Esophagus (tissue), 2 donors: ENCODE data around the gene C2CD2L. TPM values are rescaled to one million over a fixed set of nuclear protein-coding genes. Genes with fewer than 3 reads are reported as not detected.
A peak's percentile ranks its signal among the peaks of the same experiment; 100 is the strongest.
"Not testable (repeated sequence)": the region's sequence is repeated elsewhere in the genome, so short reads cannot be mapped to it uniquely, and the experiment has no call there.

Experiments used
- H3K27ac ChIP-seq, 2 donors: one replicate each; pipeline ENCODE4 v1.5.1; 2013; ENCODE audit warnings: low read depth in 2 of 2, mild to moderate bottlenecking in 2 of 2, inconsistent platforms in 1 of 2, low read length in 1 of 2, moderate library complexity in 1 of 2
- H3K27me3 ChIP-seq, 2 donors: one replicate each; pipeline ENCODE4 v1.6.1; 2013; ENCODE audit warnings: low read length in 2 of 2, control low read depth in 1 of 2, mild to moderate bottlenecking in 1 of 2; ENCODE audit not compliant: insufficient read depth in 2 of 2, control insufficient read depth in 1 of 2
- H3K36me3 ChIP-seq, 2 donors: one replicate each; pipeline ENCODE4 v1.6.1; 2013; ENCODE audit warnings: low read length in 1 of 2; ENCODE audit not compliant: control insufficient read depth in 2 of 2, insufficient read depth in 2 of 2
- H3K4me1 ChIP-seq, 2 donors: one replicate each; pipeline ENCODE4 v1.6.1; 2013; ENCODE audit warnings: low read length in 1 of 2; ENCODE audit not compliant: control insufficient read depth in 2 of 2, insufficient read depth in 2 of 2
- H3K4me3 ChIP-seq, 2 donors: one replicate each; pipeline ENCODE4 v1.5.1; 2013; ENCODE audit warnings: low read length in 2 of 2, mild to moderate bottlenecking in 2 of 2, low read depth in 1 of 2, moderate library complexity in 1 of 2
- H3K9me3 ChIP-seq, 2 donors: one replicate each; pipeline ENCODE4 v1.6.1; 2013; ENCODE audit warnings: mild to moderate bottlenecking in 2 of 2, low read depth in 1 of 2, low read length in 1 of 2, moderate library complexity in 1 of 2; ENCODE audit not compliant: control insufficient read depth in 2 of 2, insufficient read depth in 1 of 2
- WGBS, 2 donors: extraction: QIAGEN DNeasy Blood & Tissue Kit; methylation state at CpG; one replicate each; pipeline ENCODE4 v1.1.7; 2013; 5-methylcytosine and 5-hydroxymethylcytosine counted together
- polyA plus RNA-seq, 2 donors: library from polyadenylated mRNA; stranded (reverse); fragments of 200-250 nt; gene quantifications; one replicate each; pipeline ENCODE4 v1.2.3, GENCODE V29; 2013
- donor health status: healthy with polysubstance abuse.
- donor health status: Bipolar disorder and iron deficiency.

C2CD2L gene
- polyA plus RNA-seq, 2 donors: 8.4 to 13.1 TPM

GRCh38 chr11:119121008-119121810 lies 14.1 kb downstream of the C2CD2L start, which contains the start of gene HINFP:
Gene HINFP, plus strand, starts transcription at chr11:119121580. Its CDS starts 5,365 bp downstream, at chr11:119126945.
- Histone ChIP-seq H3K27me3 (no peaks in the 10 kb centered on the region), H3K9me3 (no peaks in the 10 kb centered on the region), H3K36me3 (peaks cover 0 to 4% of the 10 kb centered on the region in 2 donors), H3K4me3 (peak within 1 kb of the TSS; percentile 83 to 91), H3K4me1 (peaks cover 0 to 2% of the 10 kb centered on the region in 2 donors), H3K27ac (peak within 1 kb of the TSS; percentile 79 to 93)
- WGBS, 2 donors: 0 to 1% methylated on average over 54 of the region's 54 CpGs

- WGBS, 2 donors: 0% methylated on average over 20 of the region's 20 CpGs
- Histone ChIP-seq H3K4me3 (peak overlapping the region; percentile 83 to 91), H3K9me3 (no peaks in the 10 kb centered on the region), H3K36me3 (peaks cover 0 to 4% of the 10 kb centered on the region in 2 donors), H3K27ac (peak overlapping the region; percentile 79 to 93), H3K27me3 (no peaks in the 10 kb centered on the region), H3K4me1 (peaks cover 0 to 2% of the 10 kb centered on the region in 2 donors)
These were observed 14.6 kb downstream of the C2CD2L start for GRCh38 chr11:119121811-119122124.

- H3K27me3 ChIP-seq: no peaks in the 10 kb centered on the region
- H3K27ac ChIP-seq: no peak overlapping the region
- H3K36me3 ChIP-seq: peaks cover 0 to 9% of the 10 kb centered on the region in 2 donors
- H3K4me3 ChIP-seq: no peak overlapping the region
- WGBS, 2 donors: 78 to 90% methylated on average over 6 of the region's 6 CpGs
- no peaks in the 10 kb centered on the region for H3K9me3 ChIP-seq
- H3K4me1 ChIP-seq: peaks cover 0 to 2% of the 10 kb centered on the region in 2 donors
These were observed 18.7 kb downstream of the C2CD2L start for GRCh38 chr11:119125821-119126220.

- WGBS, 2 donors: 54 to 55% methylated on average over 5 of the region's 5 CpGs
- H3K4me1 ChIP-seq: peaks cover 0 to 2% of the 10 kb centered on the region in 2 donors
- no peak overlapping the region for H3K4me3 ChIP-seq
- peaks cover 1 to 16% of the 10 kb centered on the region in 2 donors for H3K36me3 ChIP-seq
- no peak overlapping the region for H3K27ac ChIP-seq
- no peaks in the 10 kb centered on the region for H3K27me3 ChIP-seq
- H3K9me3 ChIP-seq: no peaks in the 10 kb centered on the region
These were observed 19.6 kb downstream of the C2CD2L start for GRCh38 chr11:119126675-119127268.

- Histone ChIP-seq H3K9me3 (no peaks in the 10 kb centered on the region), H3K27ac (no peak overlapping the region), H3K27me3 (no peaks in the 10 kb centered on the region), H3K36me3 (peaks cover 18 to 34% of the 10 kb centered on the region in 2 donors), H3K4me3 (no peak overlapping the region), H3K4me1 (no peaks in the 10 kb centered on the region)
- 74 to 78% methylated on average over 3 of the region's 3 CpGs for WGBS, 2 donors
These were observed 23.5 kb downstream of the C2CD2L start for GRCh38 chr11:119130662-119131061.

- H3K36me3 ChIP-seq: peaks cover 18 to 34% of the 10 kb centered on the region in 2 donors
- WGBS, 2 donors: 57 to 63% methylated on average over 4 of the region's 4 CpGs
These were observed 27.3 kb downstream of the C2CD2L start for GRCh38 chr11:119134389-119134978.

GRCh38 chr11:119139276-119139675 lies 32.1 kb downstream of the C2CD2L start:
- 88 to 89% methylated on average over 10 of the region's 10 CpGs for WGBS, 2 donors
- H3K27ac ChIP-seq, H3K9me3 ChIP-seq, H3K36me3 ChIP-seq, H3K27me3 ChIP-seq, H3K4me1 ChIP-seq, H3K4me3 ChIP-seq: not testable (repeated sequence)

More at GRCh38 chr11:119134389-119134978, 27.3 kb downstream of the C2CD2L start:
- Histone ChIP-seq H3K4me1 (no peaks in the 10 kb centered on the region), H3K9me3 (no peaks in the 10 kb centered on the region), H3K27ac (no peak overlapping the region), H3K4me3 (no peak overlapping the region), H3K27me3 (no peaks in the 10 kb centered on the region)

GRCh38 chr11:119144825-119145486 lies 37.8 kb downstream of the C2CD2L start:
- Histone ChIP-seq H3K27ac (peak overlapping the region in 1 of 2 donors; percentile 2), H3K36me3 (no peaks in the 10 kb centered on the region), H3K4me1 (peaks cover 0 to 13% of the 10 kb centered on the region in 2 donors), H3K27me3 (peaks cover 0 to 5% of the 10 kb centered on the region in 2 donors), H3K9me3 (no peaks in the 10 kb centered on the region), H3K4me3 (no peak overlapping the region)
- 19 to 22% methylated on average over 7 of the region's 7 CpGs for WGBS, 2 donors

GRCh38 chr11:119145551-119145950 lies 38.4 kb downstream of the C2CD2L start:
- no peaks in the 10 kb centered on the region for H3K9me3 ChIP-seq
- H3K36me3 ChIP-seq: no peaks in the 10 kb centered on the region
- no peak overlapping the region for H3K27ac ChIP-seq
- peaks cover 0 to 15% of the 10 kb centered on the region in 2 donors for H3K4me1 ChIP-seq
- WGBS, 2 donors: 43 to 51% methylated on average over 3 of the region's 3 CpGs
- H3K27me3 ChIP-seq: peaks cover 0 to 5% of the 10 kb centered on the region in 2 donors
- no peak overlapping the region for H3K4me3 ChIP-seq
